ENCODE measurements around the gene MYO1H. TPM values are rescaled to one million over a fixed set of nuclear protein-coding genes. Genes with fewer than 3 reads are reported as not detected.
"Not testable (repeated sequence)": the region's sequence is repeated elsewhere in the genome, so short reads cannot be mapped to it uniquely, and the experiment has no call there.

MYO1H gene
- total and polyA plus RNA-seq, 2 experiments from 2014 or later = not detected

DNA sequence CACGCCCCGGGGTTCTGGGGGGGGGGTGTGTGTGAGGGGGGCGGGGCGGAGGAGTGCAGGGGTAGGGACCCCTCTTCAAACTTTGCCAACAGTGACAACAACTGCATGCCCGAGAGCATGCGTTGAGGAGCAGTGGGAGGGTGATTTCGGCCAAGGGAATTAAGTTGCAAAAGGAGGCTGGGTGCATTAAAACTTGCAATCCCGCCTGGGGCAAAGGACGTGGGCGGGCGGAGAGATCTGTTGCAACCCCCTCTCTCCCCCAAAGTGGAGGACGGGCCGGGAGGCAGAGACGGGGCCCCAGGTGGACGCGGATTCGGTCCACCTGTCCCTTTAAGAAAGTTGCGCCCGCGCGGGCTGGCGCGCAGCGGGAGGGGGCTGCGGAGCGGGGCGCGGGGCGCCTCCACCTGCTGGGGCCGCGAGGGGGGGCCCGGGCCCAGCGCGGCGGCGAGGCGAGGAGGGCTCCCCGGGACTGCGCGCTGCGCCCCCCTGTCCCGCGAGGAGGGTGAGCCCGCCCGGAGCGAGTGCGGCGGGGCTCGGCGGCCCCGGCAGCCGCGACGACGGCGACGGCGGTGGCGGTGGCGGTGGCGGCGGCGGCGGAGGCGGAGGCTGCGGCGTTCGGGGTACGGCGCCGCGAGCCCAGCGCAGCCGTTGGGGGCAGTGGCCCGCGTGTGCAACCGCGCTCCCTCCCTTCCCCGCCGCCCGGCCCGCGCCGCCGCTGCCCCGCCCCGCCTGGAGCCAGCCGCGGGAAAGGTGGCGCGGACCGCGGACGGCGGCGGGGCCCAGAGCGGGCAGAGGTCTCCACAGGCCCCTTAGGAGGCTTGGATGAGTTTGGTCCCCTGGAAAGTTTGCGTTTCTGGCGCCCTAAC lies 38.1 kb upstream of the MYO1H start (continued):
- no peak for TF ChIP-seq JUNB (IDR thresholded peaks at IDR 0.05; ENCODE audit: unreplicated experiment)
- no peak for TF ChIP-seq ZNF331 (CRISPR knock-in tag; IDR thresholded peaks at IDR 0.05; ENCODE audit: low read depth)

DNA sequence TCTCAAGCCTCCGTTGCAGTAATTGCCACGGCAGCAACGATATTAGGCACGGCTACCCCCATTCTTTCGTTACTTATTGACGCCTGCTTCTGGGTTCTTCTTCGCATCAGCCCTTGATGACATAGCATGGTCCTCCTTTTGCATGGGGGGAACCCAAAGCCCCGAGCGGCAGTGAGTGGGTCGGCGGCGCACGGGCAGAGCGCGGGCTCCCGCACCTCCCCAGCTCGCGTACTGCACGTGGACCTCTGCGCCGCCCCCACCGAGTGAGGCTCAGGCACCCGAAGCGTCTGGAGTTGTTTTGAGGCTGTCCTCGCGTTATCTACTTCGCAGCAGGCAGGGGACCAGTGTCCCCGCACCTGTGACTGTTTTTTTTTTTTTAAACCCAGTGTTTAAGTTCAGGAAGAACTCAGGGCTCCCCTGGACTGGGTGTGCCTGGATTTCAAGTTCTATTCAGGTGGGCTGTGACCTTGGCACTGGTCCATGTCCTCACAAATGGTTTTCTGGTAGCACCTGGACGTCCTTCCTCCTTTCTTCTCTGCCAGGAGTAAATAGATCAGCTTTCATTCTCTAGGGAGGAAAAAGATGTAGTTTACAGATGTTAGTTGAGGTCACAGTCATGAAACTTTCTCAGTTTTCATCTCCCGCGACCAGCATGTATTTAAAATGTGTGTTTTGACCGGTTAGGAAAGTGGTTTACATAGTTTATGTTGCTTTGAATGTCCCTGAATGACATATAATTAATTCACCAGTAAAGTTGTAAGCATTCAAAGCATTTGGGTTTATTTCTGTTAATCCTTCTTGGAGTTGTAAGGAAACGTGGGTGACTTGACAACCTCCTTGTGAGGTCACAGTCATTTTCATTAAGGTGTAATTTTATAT lies 37.2 kb upstream of the MYO1H start:
- peaks cover 13% of the 10 kb centered on the region; the same call in 1 of the 2 replicates for H3K4me1 ChIP-seq (ENCODE audit: insufficient read depth)
- H2AFZ ChIP-seq = peak overlapping the region; percentile 100
- peaks cover 59% of the 10 kb centered on the region for H3K27me3 ChIP-seq (ENCODE audit: insufficient read depth)

DNA sequence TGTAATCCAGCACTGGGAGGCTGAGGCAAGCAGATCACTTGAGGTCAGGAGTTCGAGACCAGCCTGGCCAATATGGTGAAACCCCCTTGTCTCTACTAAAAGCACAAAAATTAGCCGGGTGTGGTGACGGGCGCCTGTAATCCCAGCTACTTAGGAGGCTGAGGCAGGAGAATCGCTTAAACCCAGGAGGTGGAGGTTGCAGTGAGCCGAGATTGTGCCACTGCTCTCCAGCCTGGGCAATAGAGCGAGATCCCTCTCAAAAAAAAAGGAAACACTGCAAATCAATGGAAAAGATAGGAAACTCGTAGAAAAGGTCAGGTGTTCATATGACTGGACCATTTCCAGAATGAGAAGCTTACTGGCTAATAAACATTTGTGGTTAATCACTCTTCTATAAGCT lies 26.4 kb upstream of the MYO1H start:
- H3K9me2 ChIP-seq (ENCODE audit: insufficient read depth); H3K4me3 ChIP-seq; H3K36me3 ChIP-seq (ENCODE audit: insufficient read depth); DNase-seq (ENCODE audit: low spot score); ATAC-seq; H3K9me3 Mint-ChIP-seq; H2AFZ ChIP-seq; H3K4me1 Mint-ChIP-seq; H3K27ac ChIP-seq (ENCODE audit: low read depth); H3K27ac Mint-ChIP-seq; H3K4me1 ChIP-seq (ENCODE audit: insufficient read depth); H3F3A ChIP-seq (replicated peaks; ENCODE audit: low read depth); H4K20me1 ChIP-seq (replicated peaks; ENCODE audit: insufficient read depth); H3K4me2 ChIP-seq; H3K36me3 Mint-ChIP-seq (ENCODE audit: low read depth); H3K4me3 Mint-ChIP-seq; H3K79me2 ChIP-seq (replicated peaks; ENCODE audit: insufficient read depth); H3K27me3 ChIP-seq (ENCODE audit: insufficient read depth); H3K27me3 Mint-ChIP-seq (ENCODE audit: insufficient read depth, low read depth, poor library complexity): not testable (repeated sequence)

More for the DNA sequence above, 37.2 kb upstream of the MYO1H start:
- no peaks in the 10 kb centered on the region for H3K9me2 ChIP-seq (ENCODE audit: insufficient read depth)
- peak overlapping the region; percentile 89 for H3K4me2 ChIP-seq
- no peak overlapping the region for H3K27ac ChIP-seq (ENCODE audit: low read depth)
- Mint-ChIP-seq H3K9me3 (no peaks in the 10 kb centered on the region), H3K4me3 (peak overlapping the region; percentile 80), H3K27ac (no peak overlapping the region), H3K27me3 (ENCODE audit: insufficient read depth, low read depth, poor library complexity) (peaks cover 46% of the 10 kb centered on the region), H3K36me3 (ENCODE audit: low read depth) (no peaks in the 10 kb centered on the region; the same call in 2 of the 3 replicates), H3K4me1 (peaks cover 6% of the 10 kb centered on the region; the same call in 1 of the 3 replicates)
- H3K36me3 ChIP-seq (ENCODE audit: insufficient read depth) = no peaks in the 10 kb centered on the region
- TF ChIP-seq EZH2 (IDR thresholded peaks at IDR 0.05; ENCODE audit: low read depth, unreplicated experiment) (peak; percentile 45), CREB1 (CRISPR knock-in tag; IDR thresholded peaks at IDR 0.05; ENCODE audit: low read depth) (no peak), ZNF114 (CRISPR knock-in tag; IDR thresholded peaks at IDR 0.05) (no peak)
- TF ChIP-seq, protein P1, sequence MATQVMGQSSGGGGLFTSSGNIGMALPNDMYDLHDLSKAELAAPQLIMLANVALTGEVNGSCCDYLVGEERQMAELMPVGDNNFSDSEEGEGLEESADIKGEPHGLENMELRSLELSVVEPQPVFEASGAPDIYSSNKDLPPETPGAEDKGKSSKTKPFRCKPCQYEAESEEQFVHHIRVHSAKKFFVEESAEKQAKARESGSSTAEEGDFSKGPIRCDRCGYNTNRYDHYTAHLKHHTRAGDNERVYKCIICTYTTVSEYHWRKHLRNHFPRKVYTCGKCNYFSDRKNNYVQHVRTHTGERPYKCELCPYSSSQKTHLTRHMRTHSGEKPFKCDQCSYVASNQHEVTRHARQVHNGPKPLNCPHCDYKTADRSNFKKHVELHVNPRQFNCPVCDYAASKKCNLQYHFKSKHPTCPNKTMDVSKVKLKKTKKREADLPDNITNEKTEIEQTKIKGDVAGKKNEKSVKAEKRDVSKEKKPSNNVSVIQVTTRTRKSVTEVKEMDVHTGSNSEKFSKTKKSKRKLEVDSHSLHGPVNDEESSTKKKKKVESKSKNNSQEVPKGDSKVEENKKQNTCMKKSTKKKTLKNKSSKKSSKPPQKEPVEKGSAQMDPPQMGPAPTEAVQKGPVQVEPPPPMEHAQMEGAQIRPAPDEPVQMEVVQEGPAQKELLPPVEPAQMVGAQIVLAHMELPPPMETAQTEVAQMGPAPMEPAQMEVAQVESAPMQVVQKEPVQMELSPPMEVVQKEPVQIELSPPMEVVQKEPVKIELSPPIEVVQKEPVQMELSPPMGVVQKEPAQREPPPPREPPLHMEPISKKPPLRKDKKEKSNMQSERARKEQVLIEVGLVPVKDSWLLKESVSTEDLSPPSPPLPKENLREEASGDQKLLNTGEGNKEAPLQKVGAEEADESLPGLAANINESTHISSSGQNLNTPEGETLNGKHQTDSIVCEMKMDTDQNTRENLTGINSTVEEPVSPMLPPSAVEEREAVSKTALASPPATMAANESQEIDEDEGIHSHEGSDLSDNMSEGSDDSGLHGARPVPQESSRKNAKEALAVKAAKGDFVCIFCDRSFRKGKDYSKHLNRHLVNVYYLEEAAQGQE (IDR thresholded peaks at IDR 0.05; ENCODE audit: unreplicated experiment) = no peak
- H3K79me2 ChIP-seq (replicated peaks; ENCODE audit: insufficient read depth) = no peaks in the 10 kb centered on the region
- ATAC-seq (peak; percentile 56), DNase-seq (ENCODE audit: low spot score) (peak; percentile 52)
- H3K4me3 ChIP-seq = peak overlapping the region; percentile 74
- H4K20me1 ChIP-seq (replicated peaks; ENCODE audit: insufficient read depth) = no peaks in the 10 kb centered on the region
- H3F3A ChIP-seq (replicated peaks; ENCODE audit: low read depth) = no peaks in the 10 kb centered on the region

Data from GM23338 (cell line).